Suppressor macrophage (primary cell): ENCODE measurements around the gene BASP1.
"Not testable (repeated sequence)": the region's sequence is repeated elsewhere in the genome, so short reads cannot be mapped to it uniquely, and the experiment has no call there.

Source experiments
- DNase-seq, 4 experiments: peaks; one replicate each; pipeline ENCODE4 v3.0.0-alpha.2; 2020 to 2022

Gene BASP1

GRCh38 chr5:17191574-17191973, 25.9 kb upstream of the BASP1 start:
- DNase-seq = not testable (repeated sequence)

GRCh38 chr5:17192191-17192590, 25.2 kb upstream of the BASP1 start:
- no peak for DNase-seq

DNA sequence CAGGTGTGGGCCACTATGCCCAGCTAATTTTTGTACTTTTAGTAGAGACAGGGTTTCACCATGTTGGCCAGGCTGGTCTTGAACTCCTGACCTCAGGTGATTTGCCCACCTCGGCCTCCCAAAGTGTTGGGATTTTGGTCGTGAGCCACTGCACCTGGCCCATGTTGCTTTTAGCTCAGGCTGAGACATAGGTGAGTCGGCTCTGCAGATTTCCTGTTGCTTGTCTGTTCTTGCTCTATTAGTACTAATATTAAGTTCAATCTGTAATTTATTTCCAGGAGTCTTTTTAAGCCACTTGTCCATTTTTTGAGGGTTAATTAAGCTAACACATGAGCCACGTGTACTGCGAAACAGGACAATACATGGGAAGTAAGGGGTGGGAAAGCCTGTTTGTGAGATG, 21.4 kb upstream of the BASP1 start:
- no peak for DNase-seq

- no peak for DNase-seq
These were observed 20.7 kb upstream of the BASP1 start for GRCh38 chr5:17196697-17197096.

- peak; percentile 60 to 73 (median 70) for DNase-seq
These were observed 13.9 kb upstream of the BASP1 start for GRCh38 chr5:17203329-17204132.

GRCh38 chr5:17204133-17204489, 13.3 kb upstream of the BASP1 start:
- no peak for DNase-seq

- DNase-seq = no peak
These were observed 11.4 kb upstream of the BASP1 start for GRCh38 chr5:17206021-17206420.

DNA sequence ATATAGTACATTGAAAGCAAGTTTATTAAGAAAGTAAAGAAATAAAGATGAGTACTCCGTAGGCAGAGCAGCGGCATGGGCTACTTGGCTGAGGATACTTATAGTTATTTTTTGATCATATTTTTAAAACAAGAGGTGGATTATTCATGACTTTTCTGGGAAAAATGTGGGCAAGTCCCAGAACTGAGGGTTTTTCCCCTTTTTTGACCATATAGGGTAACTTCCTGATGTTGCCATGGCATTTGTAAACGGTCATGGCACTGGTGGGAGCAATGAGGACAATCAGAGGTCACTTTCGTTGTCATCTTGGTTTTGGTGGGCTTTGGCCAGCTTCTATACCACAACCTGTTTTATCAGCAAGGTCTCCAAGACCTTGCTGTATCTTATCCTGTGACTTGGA, 5.2 kb upstream of the BASP1 start:
- DNase-seq = no peak

GRCh38 chr5:17212996-17213395, 4.4 kb upstream of the BASP1 start:
- peak in 1 of 4 experiments; percentile 23 for DNase-seq

GRCh38 chr5:17213938-17214337, 3.5 kb upstream of the BASP1 start:
- DNase-seq = no peak

DNA sequence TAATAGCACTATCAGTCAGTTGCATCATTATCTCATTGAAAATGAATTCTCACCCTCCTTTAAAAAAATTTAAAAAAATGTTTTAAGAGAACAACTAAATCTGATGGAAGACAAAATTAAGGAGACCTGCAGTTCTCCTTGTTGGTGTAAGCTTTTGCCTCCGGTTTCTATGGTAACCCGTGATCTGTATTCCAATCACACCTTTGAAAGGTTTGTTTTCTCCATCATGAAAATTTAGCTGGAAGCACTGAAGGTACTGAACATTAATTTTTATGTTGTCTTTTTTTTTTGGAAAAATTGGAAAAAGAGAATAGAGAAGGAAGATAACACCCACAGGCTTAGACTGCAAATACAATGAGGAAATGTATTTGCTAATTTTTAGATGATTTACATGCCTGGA, 2.5 kb upstream of the BASP1 start:
- no peak for DNase-seq

DNA sequence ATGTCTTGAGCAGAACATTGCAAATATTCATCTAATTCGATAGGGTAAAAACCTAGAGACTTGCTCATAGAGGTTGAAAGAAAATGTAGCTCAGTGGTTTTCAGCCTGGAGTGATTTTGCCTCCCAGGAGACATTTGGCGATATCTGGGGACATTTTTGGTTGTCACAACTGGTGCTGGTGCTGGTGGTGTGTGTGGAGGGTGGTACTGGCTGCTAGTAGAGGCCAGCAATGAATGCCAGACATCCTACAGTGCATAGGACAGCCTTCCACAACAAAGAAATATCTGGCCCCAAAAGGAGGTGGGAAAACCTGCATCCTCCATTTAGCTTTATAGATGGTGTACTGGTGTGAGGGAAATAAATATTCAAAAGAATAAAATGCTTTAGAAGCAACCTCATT, 2.1 kb upstream of the BASP1 start:
- DNase-seq = no peak

GRCh38 chr5:17216176-17216973, 1.1 kb upstream of the BASP1 start:
- peak; percentile 86 to 93 (median 88) for DNase-seq

DNA sequence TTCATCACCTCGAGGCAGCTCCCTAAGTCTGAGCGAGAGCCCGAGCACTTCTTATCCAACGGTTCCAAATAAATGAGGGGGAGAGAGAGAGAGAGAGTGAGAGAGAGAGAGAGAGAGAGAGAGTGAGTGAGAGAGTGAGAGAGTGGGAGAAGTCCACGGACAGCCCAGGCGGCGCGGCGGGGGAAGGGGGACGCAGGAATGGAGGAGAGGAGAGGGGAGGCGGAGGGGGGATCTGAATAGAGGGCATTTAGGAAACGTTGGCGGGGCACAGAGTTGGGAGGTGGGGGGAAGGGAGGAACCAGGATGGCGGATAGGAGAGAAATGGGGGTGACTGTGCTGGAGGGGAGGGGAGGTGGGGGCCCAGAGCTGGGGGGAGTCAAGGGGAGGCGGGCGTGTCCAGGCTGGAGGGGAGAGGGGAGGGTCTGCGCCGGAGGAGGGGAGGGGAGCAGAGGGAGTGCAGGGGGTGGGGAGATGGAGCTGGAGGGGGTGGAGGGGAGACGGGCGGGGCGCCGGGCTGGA, 398 bp upstream of the BASP1 start:
- peak in 3 of 4 experiments; percentile 17 to 51 (median 41) for DNase-seq

DNA sequence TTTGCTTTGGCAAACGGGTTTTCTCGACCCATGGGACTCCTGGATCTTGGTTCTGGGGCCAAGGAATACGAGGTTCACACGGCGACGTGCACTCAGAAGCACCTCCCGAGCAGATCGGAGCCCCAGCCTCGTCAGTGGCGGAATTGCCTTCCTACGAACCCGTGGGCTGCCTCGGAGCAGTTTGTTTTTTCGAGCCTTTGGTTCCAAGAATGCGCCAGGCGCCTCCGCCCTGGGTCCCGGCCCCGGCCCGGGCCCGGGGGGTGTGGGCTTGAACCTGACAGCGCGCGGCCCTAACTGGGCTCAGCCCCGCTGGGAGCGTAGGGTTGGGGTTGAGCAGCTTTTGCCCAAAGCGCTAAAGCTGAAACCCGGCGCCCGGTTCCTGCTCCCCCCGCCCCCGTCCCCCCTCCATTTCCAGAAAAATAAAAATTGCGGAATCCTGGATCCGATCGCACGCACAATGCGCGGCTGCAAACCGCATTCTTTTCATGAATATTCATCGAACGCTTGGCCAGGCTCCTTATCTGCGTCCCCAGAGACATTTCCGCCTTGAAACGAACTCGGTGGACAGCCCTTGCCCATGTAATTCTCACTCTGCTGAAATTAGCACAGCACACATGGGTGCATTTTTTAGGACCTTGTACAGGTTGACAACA, 1.0 kb downstream of the BASP1 start:
- DNase-seq = peak; percentile 46 to 68 (median 59)

- peak; percentile 30 to 52 (median 37) for DNase-seq
These were observed 1.6 kb downstream of the BASP1 start for GRCh38 chr5:17219006-17219422.

- no peak for DNase-seq
These were observed 2.0 kb downstream of the BASP1 start for GRCh38 chr5:17219469-17219868.

DNA sequence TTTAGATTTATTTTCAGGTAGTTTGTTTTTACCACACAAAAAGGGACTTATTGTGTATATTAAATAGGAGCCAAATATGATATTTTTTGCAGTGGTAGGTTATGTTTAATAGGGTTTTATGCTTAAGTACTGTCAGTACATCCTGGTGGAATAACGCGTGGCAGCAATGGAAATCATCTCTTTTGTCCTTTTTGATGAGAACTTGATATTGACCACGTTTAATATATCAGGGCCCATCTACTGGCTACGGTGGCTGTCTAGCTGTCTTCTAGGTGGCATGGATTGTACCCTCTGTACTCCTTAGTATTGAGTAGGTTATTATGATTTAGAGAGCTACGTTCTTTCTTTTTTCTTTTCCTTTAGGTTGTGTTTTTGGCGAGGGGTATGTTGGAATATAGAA, 2.6 kb downstream of the BASP1 start:
- no peak for DNase-seq

DNA sequence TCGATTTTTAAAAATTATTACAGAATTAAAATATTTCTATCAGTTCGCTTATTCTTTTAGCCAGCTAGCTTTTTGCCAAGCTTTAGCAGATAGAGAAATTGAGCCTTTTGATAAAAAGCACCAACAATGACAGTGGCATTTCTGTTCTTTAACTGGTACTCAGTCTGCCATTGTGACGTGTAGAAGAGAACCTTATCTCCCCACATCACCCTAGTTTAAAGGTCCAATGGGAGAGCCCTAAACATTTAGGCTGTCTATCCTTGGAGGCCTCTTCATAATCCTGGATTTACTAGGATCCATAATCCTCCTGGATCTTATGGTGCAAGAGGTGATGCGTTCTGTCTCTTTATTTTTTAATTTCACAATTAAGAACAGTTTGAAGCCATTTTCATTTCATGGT, 3.0 kb downstream of the BASP1 start:
- DNase-seq = no peak

DNA sequence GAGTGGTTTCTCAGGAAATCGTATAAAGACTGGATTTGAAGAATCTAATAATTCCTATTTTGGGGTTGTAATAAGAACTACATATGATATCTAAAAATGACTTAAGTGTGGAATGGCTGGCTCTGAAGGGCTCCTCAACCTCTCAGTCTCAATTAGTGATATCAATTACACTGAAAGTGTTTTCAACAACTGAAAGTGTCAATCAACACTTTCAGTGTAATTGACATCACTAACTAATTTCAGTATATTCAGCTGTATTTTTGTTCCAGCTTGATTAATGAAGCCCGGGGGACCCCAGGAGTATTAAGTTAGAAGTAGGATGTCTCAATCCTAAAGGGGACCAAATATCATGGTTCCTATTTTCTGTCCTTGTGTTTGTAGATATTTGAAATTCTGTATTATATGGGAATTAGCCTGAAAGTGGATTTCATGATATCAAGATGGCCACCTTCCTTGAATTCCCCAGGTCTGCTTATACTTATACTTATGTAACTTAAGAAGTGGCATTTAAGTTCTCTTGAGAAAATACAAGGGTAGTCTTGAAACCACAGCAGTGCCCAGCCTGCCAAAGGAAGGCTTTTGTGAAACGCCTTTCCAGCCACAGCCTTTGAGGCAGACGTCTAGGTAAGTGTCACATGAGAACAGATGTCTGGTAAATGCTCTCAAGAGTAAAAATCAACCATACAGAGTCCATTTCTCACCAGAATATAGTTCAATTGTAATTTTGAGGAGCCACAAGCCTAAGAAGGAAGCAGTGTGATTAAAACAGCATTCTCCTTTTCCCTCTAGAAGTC, 4.6 kb downstream of the BASP1 start:
- peak in 3 of 4 experiments; percentile 9 to 21 (median 12) for DNase-seq

GRCh38 chr5:17222664-17223063, 5.2 kb downstream of the BASP1 start:
- no peak for DNase-seq
